ENCODE measurements around the gene JARID2. TPM values are rescaled to one million over a fixed set of nuclear protein-coding genes. Genes with fewer than 3 reads are reported as not detected.

JARID2 gene
- total and polyA plus RNA-seq, 2 of the 8 experiments (the other 6 are each of a cell fraction or from before 2014, with no cell fraction given) = 60.1 to 239 TPM

- Histone ChIP-seq H4K20me1 (replicated peaks in 1 of 2; ENCODE audit: control insufficient read depth in 1 of 2, insufficient read depth in 2 of 2, low read length in 2 of 2) (peaks cover 5 to 29% of the 10 kb centered on the region in 2 experiments), H3K4me2 (ENCODE audit: insufficient read depth in 1 of 2, low read depth in 2 of 2, low read length in 2 of 2) (no peak overlapping the region), H3K23ac (ENCODE audit: insufficient read length) (no peak overlapping the region), H2BK20ac (ENCODE audit: low read length) (no peak overlapping the region), H2BK12ac (ENCODE audit: low read depth, low read length) (no peak overlapping the region), H4K8ac (ENCODE audit: extremely low read depth, insufficient read depth, low read length) (no peak overlapping the region), H3K27me3 (replicated peaks in 1 of 4; ENCODE audit: control insufficient read depth in 3 of 4, extremely low read depth in 1 of 4, insufficient read depth in 3 of 4, low read length in 3 of 4) (no peaks in the 10 kb centered on the region), H3K4me1 (replicated peaks in 1 of 4; ENCODE audit: control insufficient read depth in 3 of 4, insufficient read depth in 4 of 4, low read length in 3 of 4) (no peaks in the 10 kb centered on the region; a peak in 1 of 7 replicates), H4K91ac (replicated peaks; ENCODE audit: insufficient read length, low read length) (no peak overlapping the region), H3K56ac (replicated peaks; ENCODE audit: insufficient read length, low read depth, low read length) (no peak overlapping the region), H2BK5ac (ENCODE audit: low read depth, low read length) (no peak overlapping the region; the same call in 1 of the 2 replicates), H3K9me3 (ENCODE audit: insufficient read depth in 2 of 2, low read depth in 1 of 2, low read length in 1 of 2) (no peaks in the 10 kb centered on the region), H3K79me1 (ENCODE audit: low read depth, low read length) (peaks cover 5% of the 10 kb centered on the region; the same call in 1 of the 2 replicates), H3K4ac (replicated peaks; ENCODE audit: insufficient read length, low read depth, low read length) (no peak overlapping the region), H2BK120ac (replicated peaks; ENCODE audit: low read depth, low read length) (no peak overlapping the region), H4K5ac (ENCODE audit: insufficient read length, low read depth, low read length) (no peak overlapping the region), H2AK5ac (ENCODE audit: low read depth, low read length) (no peak overlapping the region), H3K79me2 (ENCODE audit: control insufficient read depth in 1 of 2, insufficient read depth in 2 of 2, low read length in 2 of 2) (peaks cover 0 to 7% of the 10 kb centered on the region in 2 experiments; a peak in 1 of 4 replicates), H2AFZ (ENCODE audit: low read length) (no peak overlapping the region), H3K36me3 (ENCODE audit: control insufficient read depth in 2 of 4, insufficient read depth in 4 of 4, low read length in 3 of 4) (peaks cover 30 to 99% (median 79%) of the 10 kb centered on the region in 4 experiments), H3K27ac (ENCODE audit: low read depth, low read length) (no peak overlapping the region), H3K18ac (ENCODE audit: extremely low read depth, low read length) (no peak overlapping the region), H2BK15ac (ENCODE audit: low read length) (no peak overlapping the region), H3K4me3 (ENCODE audit: extremely low read depth in 1 of 4, insufficient read depth in 2 of 4, low read depth in 3 of 4, low read length in 4 of 4) (no peak overlapping the region), H3K23me2 (ENCODE audit: low read depth, low read length) (no peaks in the 10 kb centered on the region), H3K14ac (ENCODE audit: insufficient read length) (no peak overlapping the region), H3K9ac (replicated peaks in 1 of 4; ENCODE audit: extremely low read depth in 1 of 4, low read depth in 3 of 4, low read length in 3 of 4) (no peak overlapping the region)
- DNase-seq (ENCODE audit: low read depth in 1 of 2, low spot score in 2 of 2) (no peak), FAIRE-seq (no peak)
- TF ChIP-seq CHD1 (IDR thresholded peaks at IDR 0.05; ENCODE audit: low read depth, low read length) (no peak), POLR2A (IDR thresholded peaks at IDR 0.05; ENCODE audit: control extremely low read depth in 1 of 2, low read depth in 2 of 2, low read length in 2 of 2) (0 out of 3 replicates have a peak, but pooled peaks of 1 of the 2 experiments have one; percentile 11)
- ChIA-PET CTCF (ENCODE audit: partially characterized antibody) (interaction anchor here (1.4 kb wide), 1 partner anchor 16 kb away, joined by 3 read pairs; no protein-coding TSS in a partner anchor), POLR2A (ENCODE audit: partially characterized antibody) (no interaction called here)
- 94% methylated on average over 27 of the region's 29 CpGs; no CpG with 5 or more reads in 1 of the 2 experiments for WGBS, 2 experiments (ENCODE audit: extremely low coverage in 1 of 2, insufficient coverage in 1 of 2, insufficient read length in 1 of 2, insufficient replicate concordance in 2 of 2, low coverage in 1 of 2, low lambda C conversion rate in 2 of 2, missing lambda C conversion rate in 1 of 2)
Observed at GRCh38 chr6:15516923-15517560, 271.2 kb downstream of the JARID2 start.
